Lung (tissue), 12 donors: Measurements from ENCODE around the gene ZNF827. TPM values are rescaled to one million over a fixed set of nuclear protein-coding genes. Genes with fewer than 3 reads are reported as not detected.

ENCODE experiments used
- ATAC-seq: fragments of 200-7000 bp; cut with Tn5 transposase; one replicate; pipeline ENCODE4 v1.9.1; 2020; ENCODE audit warnings: moderate number of reproducible peaks; ENCODE audit not compliant: insufficient read depth, low FRiP score
- DNase-seq, 3 donors: peaks; one replicate each; pipeline ENCODE4 v3.0.0-alpha.2; 2013 to 2017
- H3K27ac ChIP-seq, 2 donors: one replicate each; pipeline ENCODE4 v1.5.1; 2013; ENCODE audit warnings: mild to moderate bottlenecking in 2 of 2, moderate library complexity in 2 of 2, control low read depth in 1 of 2, inconsistent platforms in 1 of 2, low read depth in 1 of 2, low read length in 1 of 2
- H3K27me3 ChIP-seq, 3 donors: one replicate each; pipeline ENCODE4 v1.5.1; 2013; ENCODE audit warnings: low read length in 2 of 3; ENCODE audit not compliant: control insufficient read depth in 3 of 3, insufficient read depth in 3 of 3
- H3K36me3 ChIP-seq, 4 donors: one replicate each; pipeline ENCODE4 v1.5.1; 2013; ENCODE audit warnings: low read length in 4 of 4, mild to moderate bottlenecking in 1 of 4, moderate library complexity in 1 of 4; ENCODE audit not compliant: control insufficient read depth in 4 of 4, insufficient read depth in 4 of 4
- H3K4me1 ChIP-seq, 5 donors: one replicate each; pipeline ENCODE4 v1.5.1; 2013; ENCODE audit warnings: low read length in 5 of 5, mild to moderate bottlenecking in 2 of 5, moderate library complexity in 1 of 5; ENCODE audit not compliant: control insufficient read depth in 5 of 5, insufficient read depth in 5 of 5
- H3K4me3 ChIP-seq: one replicate; pipeline ENCODE4 v1.5.1; 2013; ENCODE audit warnings: mild to moderate bottlenecking, control low read depth, moderate library complexity
- H3K9ac ChIP-seq, 2 donors: one replicate each; pipeline ENCODE4 v1.5.1; 2013; ENCODE audit warnings: low read length in 2 of 2, control low read depth in 1 of 2; ENCODE audit not compliant: insufficient read depth in 1 of 2
- H3K9me3 ChIP-seq, 4 donors: one replicate each; pipeline ENCODE4 v1.5.1; 2013; ENCODE audit warnings: low read length in 3 of 4, mild to moderate bottlenecking in 1 of 4, moderate library complexity in 1 of 4; ENCODE audit not compliant: control insufficient read depth in 4 of 4, insufficient read depth in 3 of 4
- CTCF ChIP-seq: IDR thresholded peaks from 2 replicates; pipeline ENCODE4 v1.5.1; 2012; ENCODE audit warnings: mild to moderate bottlenecking; ENCODE audit errors: control extremely low read depth, extremely low read depth
- WGBS, 2 donors: extraction: QIAGEN DNeasy Blood & Tissue Kit; methylation state at CpG; one replicate each; pipeline ENCODE4 v1.1.7; 2013; 5-methylcytosine and 5-hydroxymethylcytosine counted together
- polyA plus RNA-seq, 2 donors: library from polyadenylated mRNA; stranded (reverse); fragments of 200-250 nt; gene quantifications; one replicate each; pipeline ENCODE4 v1.2.1, GENCODE V29; 2013
- total RNA-seq, 2 donors: library from RNA; depleted of rRNA in 1 of 2; stranded (reverse); fragments of >200 nt in 1 of 2; gene quantifications; one replicate each; pipeline ENCODE4 v1.2.1, GENCODE V29; 2014 to 2021
- donor health status: control.
- donor health status: control.
- donor health status: Bipolar disorder and iron deficiency.
- donor health status: healthy.
- donor health status: DM: yes; HTN: yes; CAD: no.

Gene ZNF827
- total and polyA plus RNA-seq, 4 donors, result 2.7 to 27.4 (median 8.2) TPM

- H3K27me3 ChIP-seq, result no peaks in the 10 kb centered on the region
- ATAC-seq (no peak), DNase-seq (peak in 1 of 3 donors; percentile 25)
- H3K4me3 ChIP-seq, result no peak overlapping the region
- no peaks in the 10 kb centered on the region for H3K9me3 ChIP-seq
- no peak overlapping the region for H3K9ac ChIP-seq
- H3K36me3 ChIP-seq, result peaks cover 0 to 8% (median 4%) of the 10 kb centered on the region in 4 donors
- TF ChIP-seq CTCF, result no peak
- H3K27ac ChIP-seq, result no peak overlapping the region
- peaks cover 3 to 12% (median 7%) of the 10 kb centered on the region in 5 donors for H3K4me1 ChIP-seq
- WGBS, 2 donors, result 48 to 63% methylated on average over 4 of the region's 4 CpGs
Observed at GRCh38 chr4:145907390-145907789, 31.2 kb downstream of the ZNF827 start.

GRCh38 chr4:145904413-145905177, 34.0 kb downstream of the ZNF827 start:
- H3K36me3 ChIP-seq, result peaks cover 0 to 11% (median 5%) of the 10 kb centered on the region in 4 donors
- H3K4me3 ChIP-seq, result no peak overlapping the region
- no peak for TF ChIP-seq CTCF
- no peak overlapping the region for H3K9ac ChIP-seq
- peaks cover 0 to 9% (median 5%) of the 10 kb centered on the region in 5 donors for H3K4me1 ChIP-seq
- DNase-seq (no peak), ATAC-seq (no peak)
- no peaks in the 10 kb centered on the region for H3K27me3 ChIP-seq
- no peak overlapping the region for H3K27ac ChIP-seq
- WGBS, 2 donors, result 93 to 94% methylated on average over 7 of the region's 7 CpGs
- H3K9me3 ChIP-seq, result no peaks in the 10 kb centered on the region

- no peak for TF ChIP-seq CTCF
- Histone ChIP-seq H3K36me3 (peaks cover 0 to 11% (median 5%) of the 10 kb centered on the region in 4 donors), H3K9ac (no peak overlapping the region), H3K27me3 (no peaks in the 10 kb centered on the region), H3K4me3 (no peak overlapping the region), H3K4me1 (peaks cover 0 to 7% (median 5%) of the 10 kb centered on the region in 5 donors), H3K9me3 (no peaks in the 10 kb centered on the region), H3K27ac (no peak overlapping the region)
- no peak for DNase-seq
- 95 to 96% methylated on average over 13 of the region's 13 CpGs for WGBS, 2 donors
- ATAC-seq, result no peak
Observed at GRCh38 chr4:145902522-145902921, 36.1 kb downstream of the ZNF827 start.
